Measurements from ENCODE around the gene ESYT3.

DNA sequence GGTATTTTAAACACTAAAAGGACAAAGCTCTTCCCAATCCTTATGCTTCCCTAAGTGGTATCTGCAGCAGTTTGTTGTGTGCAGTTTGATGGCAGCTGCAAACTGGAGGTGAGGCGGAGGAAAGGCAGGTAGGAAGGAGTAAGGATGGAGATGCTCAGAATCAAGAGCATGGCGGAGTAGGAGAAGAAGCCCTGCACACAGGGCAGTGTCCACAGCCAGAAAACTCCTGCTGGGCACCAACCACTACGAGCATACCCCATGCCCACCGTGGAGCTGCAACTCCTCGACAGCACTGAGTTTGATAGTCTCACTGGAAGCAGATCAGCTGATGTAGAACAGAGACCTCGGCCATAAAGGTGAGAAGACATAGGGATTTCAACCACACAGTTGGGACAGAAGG, 30.3 kb upstream of the ESYT3 start:
- TF ChIP-seq POLR2A (IDR thresholded peaks at IDR 0.05): no peak
- TF ChIP-seq, protein P1, sequence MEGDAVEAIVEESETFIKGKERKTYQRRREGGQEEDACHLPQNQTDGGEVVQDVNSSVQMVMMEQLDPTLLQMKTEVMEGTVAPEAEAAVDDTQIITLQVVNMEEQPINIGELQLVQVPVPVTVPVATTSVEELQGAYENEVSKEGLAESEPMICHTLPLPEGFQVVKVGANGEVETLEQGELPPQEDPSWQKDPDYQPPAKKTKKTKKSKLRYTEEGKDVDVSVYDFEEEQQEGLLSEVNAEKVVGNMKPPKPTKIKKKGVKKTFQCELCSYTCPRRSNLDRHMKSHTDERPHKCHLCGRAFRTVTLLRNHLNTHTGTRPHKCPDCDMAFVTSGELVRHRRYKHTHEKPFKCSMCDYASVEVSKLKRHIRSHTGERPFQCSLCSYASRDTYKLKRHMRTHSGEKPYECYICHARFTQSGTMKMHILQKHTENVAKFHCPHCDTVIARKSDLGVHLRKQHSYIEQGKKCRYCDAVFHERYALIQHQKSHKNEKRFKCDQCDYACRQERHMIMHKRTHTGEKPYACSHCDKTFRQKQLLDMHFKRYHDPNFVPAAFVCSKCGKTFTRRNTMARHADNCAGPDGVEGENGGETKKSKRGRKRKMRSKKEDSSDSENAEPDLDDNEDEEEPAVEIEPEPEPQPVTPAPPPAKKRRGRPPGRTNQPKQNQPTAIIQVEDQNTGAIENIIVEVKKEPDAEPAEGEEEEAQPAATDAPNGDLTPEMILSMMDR (IDR thresholded peaks at IDR 0.05): no peak
